ENCODE results near the gene BCDIN3D.

GRCh38 chr12:49865782-49866135 is 22.9 kb upstream of the BCDIN3D start:
- TF ChIP-seq REST (IDR thresholded peaks at IDR 0.05; ENCODE audit: low read depth, low read length): no peak
- no peak for TF ChIP-seq TEAD4 (IDR thresholded peaks at IDR 0.05; ENCODE audit: borderline replicate concordance, insufficient read depth)
- no peak for TF ChIP-seq IRF3 (IDR thresholded peaks at IDR 0.05; ENCODE audit: low read depth, low read length)
- no peak for TF ChIP-seq SMC3 (IDR thresholded peaks at IDR 0.05; ENCODE audit: low read depth, low read length)
- no peak for TF ChIP-seq CTCF (IDR thresholded peaks at IDR 0.05)
- no peak for TF ChIP-seq CHD2 (IDR thresholded peaks at IDR 0.05; ENCODE audit: low read length, partially characterized antibody)
- TF ChIP-seq EP300 (IDR thresholded peaks at IDR 0.05; ENCODE audit: borderline replicate concordance in 1 of 2, low read depth in 1 of 2, low read length in 1 of 2): no peak
